K562 (cell line): ENCODE measurements around the gene RRAS. TPM values are rescaled to one million over a fixed set of nuclear protein-coding genes. Genes with fewer than 3 reads are reported as not detected.

Experiments
- CTBP1 ChIP-seq: fragments of 450-650 bp; IDR thresholded peaks from 2 replicates; pipeline ENCODE4 v1.6.1; 2016; ENCODE audit warnings: borderline replicate concordance
- CUX1 ChIP-seq: fragments of 200-800 bp; sonication (Bioruptor generic); IDR thresholded peaks from 2 replicates; pipeline ENCODE4 v1.6.1; 2016; ENCODE audit warnings: missing genetic modification characterization, missing compliant biosample characterization
- ELF1 ChIP-seq: fragments of 200-800 bp; sonication (Bioruptor generic); IDR thresholded peaks from 2 replicates; pipeline ENCODE4 v1.6.1; 2016; ENCODE audit warnings: missing genetic modification characterization, missing compliant biosample characterization
- ELF4 ChIP-seq: fragments of 450-650 bp; formaldehyde crosslinking; IDR thresholded peaks from 2 replicates; pipeline ENCODE4 v1.4.0; 2022; ENCODE audit warnings: missing genetic modification characterization
- ETV1 ChIP-seq: fragments of 450-650 bp; conservative IDR thresholded peaks from 2 replicates; pipeline ENCODE4 v1.6.1; 2016; ENCODE audit warnings: missing genetic modification characterization, control low read depth, low read depth, missing compliant biosample characterization
- HDAC2 ChIP-seq: fragments of 450-650 bp; IDR thresholded peaks from 2 replicates; pipeline ENCODE4 v1.6.1; 2016; ENCODE audit warnings: mild to moderate bottlenecking
- HNRNPH1 ChIP-seq: fragments of 200-400 bp; formaldehyde crosslinking; optimal IDR thresholded peaks from 2 replicates; pipeline ENCODE3; 2017; ENCODE audit warnings: low read depth, mild to moderate bottlenecking, low read length, moderate library complexity
- L3MBTL2 ChIP-seq: fragments of 450-650 bp; IDR thresholded peaks from 2 replicates; pipeline ENCODE4 v1.6.1; 2016; ENCODE audit warnings: mild to moderate bottlenecking, moderate library complexity
- MBD2 ChIP-seq: sonication (generic); IDR thresholded peaks from 2 replicates; pipeline ENCODE4 v1.6.1; 2016; ENCODE audit warnings: low read depth, borderline replicate concordance
- NCOA1 ChIP-seq: fragments of 450-650 bp; IDR thresholded peaks from 2 replicates; pipeline ENCODE4 v1.6.1; 2016; ENCODE audit warnings: low read depth
- NCOA4 ChIP-seq: fragments of 450-650 bp; IDR thresholded peaks from 2 replicates; pipeline ENCODE4 v1.6.1; 2018; ENCODE audit warnings: mild to moderate bottlenecking; ENCODE audit not compliant: partially characterized antibody
- POLR2G ChIP-seq: fragments of 200-400 bp; formaldehyde crosslinking; IDR thresholded peaks from 2 replicates; pipeline ENCODE4 v1.6.1; 2017; ENCODE audit warnings: low read depth, mild to moderate bottlenecking, antibody characterized with exemption, low read length, moderate library complexity
- TOE1 ChIP-seq, 2 experiments: fragments of 450-650 bp in 1 of 2; sonication (generic) in 1 of 2; formaldehyde crosslinking in 1 of 2; IDR thresholded peaks; 2 replicates each; pipeline versions ENCODE4 v1.7.1 to v1.8.0; 2016 to 2022; ENCODE audit warnings: borderline replicate concordance in 2 of 2, mild to moderate bottlenecking in 2 of 2, antibody characterized with exemption in 1 of 2, inconsistent platforms in 1 of 2, low read depth in 1 of 2, missing genetic modification reagents in 1 of 2, moderate library complexity in 1 of 2
- ZC3H8 ChIP-seq: fragments of 450-650 bp; IDR thresholded peaks from 2 replicates; pipeline ENCODE4 v1.6.1; 2017
- ZKSCAN3 ChIP-seq: fragments of 250-450 bp; sonication (Bioruptor Pico); IDR thresholded peaks from 2 replicates; pipeline ENCODE4 v1.4.0; 2020
- polyA plus RNA-seq, 8 experiments: library from polyadenylated mRNA; depleted of rRNA in 4 of 8; stranded (reverse) in 5 of 8; unstranded in 3 of 8; fragments of >200 nt; fragmentation: Nextera tagmentation in 2 of 8; fragmentation: Illumina TruSeq in 1 of 8; extraction: Ambion mirVana in 2 of 8; extraction: Trizol in 1 of 8; gene quantifications; 2 replicates each; pipeline versions ENCODE4 v1.2.1 to v1.2.3, GENCODE V29; 2011 to 2014; ENCODE audit warnings: inconsistent platforms in 1 of 8, missing spikeins in 1 of 8
- total RNA-seq, 7 experiments: library from RNA; depleted of rRNA in 6 of 7; stranded (reverse); fragments of >200 nt in 6 of 7; fragmentation: Illumina TruSeq in 2 of 7; extraction: Trizol in 2 of 7; gene quantifications; 2 replicates each; pipeline versions ENCODE4 v1.2.1 to v1.2.3, GENCODE V29; 2011 to 2021; ENCODE audit warnings: low replicate concordance in 1 of 7
- TF ChIP-seq, protein P1 (sequence below): fragments of 450-650 bp; conservative IDR thresholded peaks from 2 replicates; pipeline ENCODE4 v1.6.1; 2016; ENCODE audit warnings: missing genetic modification characterization, low read depth, mild to moderate bottlenecking, missing compliant biosample characterization, moderate library complexity
- TF ChIP-seq, protein P2 (sequence below), 3 experiments: fragments of 200-800 bp in 1 of 3; fragments of 250-450 bp in 1 of 3; fragments of 450-650 bp in 1 of 3; sonication (Bioruptor Pico) in 1 of 3; sonication (Bioruptor generic) in 1 of 3; formaldehyde crosslinking in 1 of 3; IDR thresholded peaks; 2 replicates each; pipeline versions ENCODE4 v1.6.1 to v1.8.0; 2016 to 2022; ENCODE audit warnings: mild to moderate bottlenecking in 2 of 3, missing genetic modification characterization in 2 of 3, missing compliant biosample characterization in 1 of 3, moderate library complexity in 1 of 3
- TF ChIP-seq, protein P3 (sequence below): fragments of 450-650 bp; formaldehyde crosslinking; IDR thresholded peaks from 2 replicates; pipeline ENCODE4 v1.4.0; 2022; ENCODE audit warnings: missing genetic modification characterization

Gene RRAS
- total and polyA plus RNA-seq, 9 of the 15 experiments (the other 6 are each of a cell fraction or from before 2014, with no cell fraction given) = 0.70 to 17.3 (median 8.2) TPM

- TF ChIP-seq ETV1 (tag) (no peak), ZC3H8 (no peak), NCOA4 (no peak), CUX1 (CRISPR knock-in tag) (no peak), HNRNPH1 (no peak), ELF1 (tag) (no peak), TOE1 (IDR thresholded peaks at IDR 0.05; ENCODE audit: borderline replicate concordance) (no peak), TOE1 (CRISPR knock-in tag; IDR thresholded peaks at IDR 0.05; ENCODE audit: borderline replicate concordance, low read depth) (no peak), POLR2G (no peak), L3MBTL2 (no peak), CTBP1 (no peak), NCOA1 (no peak), HDAC2 (no peak), ELF4 (no peak), MBD2 (peak; percentile 96), ZKSCAN3 (CRISPR knock-in tag) (no peak)
- TF ChIP-seq, protein P1, sequence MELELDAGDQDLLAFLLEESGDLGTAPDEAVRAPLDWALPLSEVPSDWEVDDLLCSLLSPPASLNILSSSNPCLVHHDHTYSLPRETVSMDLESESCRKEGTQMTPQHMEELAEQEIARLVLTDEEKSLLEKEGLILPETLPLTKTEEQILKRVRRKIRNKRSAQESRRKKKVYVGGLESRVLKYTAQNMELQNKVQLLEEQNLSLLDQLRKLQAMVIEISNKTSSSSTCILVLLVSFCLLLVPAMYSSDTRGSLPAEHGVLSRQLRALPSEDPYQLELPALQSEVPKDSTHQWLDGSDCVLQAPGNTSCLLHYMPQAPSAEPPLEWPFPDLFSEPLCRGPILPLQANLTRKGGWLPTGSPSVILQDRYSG (tag) = no peak
- TF ChIP-seq, protein P2, sequence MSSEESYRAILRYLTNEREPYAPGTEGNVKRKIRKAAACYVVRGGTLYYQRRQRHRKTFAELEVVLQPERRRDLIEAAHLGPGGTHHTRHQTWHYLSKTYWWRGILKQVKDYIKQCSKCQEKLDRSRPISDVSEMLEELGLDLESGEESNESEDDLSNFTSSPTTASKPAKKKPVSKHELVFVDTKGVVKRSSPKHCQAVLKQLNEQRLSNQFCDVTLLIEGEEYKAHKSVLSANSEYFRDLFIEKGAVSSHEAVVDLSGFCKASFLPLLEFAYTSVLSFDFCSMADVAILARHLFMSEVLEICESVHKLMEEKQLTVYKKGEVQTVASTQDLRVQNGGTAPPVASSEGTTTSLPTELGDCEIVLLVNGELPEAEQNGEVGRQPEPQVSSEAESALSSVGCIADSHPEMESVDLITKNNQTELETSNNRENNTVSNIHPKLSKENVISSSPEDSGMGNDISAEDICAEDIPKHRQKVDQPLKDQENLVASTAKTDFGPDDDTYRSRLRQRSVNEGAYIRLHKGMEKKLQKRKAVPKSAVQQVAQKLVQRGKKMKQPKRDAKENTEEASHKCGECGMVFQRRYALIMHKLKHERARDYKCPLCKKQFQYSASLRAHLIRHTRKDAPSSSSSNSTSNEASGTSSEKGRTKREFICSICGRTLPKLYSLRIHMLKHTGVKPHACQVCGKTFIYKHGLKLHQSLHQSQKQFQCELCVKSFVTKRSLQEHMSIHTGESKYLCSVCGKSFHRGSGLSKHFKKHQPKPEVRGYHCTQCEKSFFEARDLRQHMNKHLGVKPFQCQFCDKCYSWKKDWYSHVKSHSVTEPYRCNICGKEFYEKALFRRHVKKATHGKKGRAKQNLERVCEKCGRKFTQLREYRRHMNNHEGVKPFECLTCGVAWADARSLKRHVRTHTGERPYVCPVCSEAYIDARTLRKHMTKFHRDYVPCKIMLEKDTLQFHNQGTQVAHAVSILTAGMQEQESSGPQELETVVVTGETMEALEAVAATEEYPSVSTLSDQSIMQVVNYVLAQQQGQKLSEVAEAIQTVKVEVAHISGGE (CRISPR knock-in tag; IDR thresholded peaks at IDR 0.05) = no peak
- TF ChIP-seq, protein P3, sequence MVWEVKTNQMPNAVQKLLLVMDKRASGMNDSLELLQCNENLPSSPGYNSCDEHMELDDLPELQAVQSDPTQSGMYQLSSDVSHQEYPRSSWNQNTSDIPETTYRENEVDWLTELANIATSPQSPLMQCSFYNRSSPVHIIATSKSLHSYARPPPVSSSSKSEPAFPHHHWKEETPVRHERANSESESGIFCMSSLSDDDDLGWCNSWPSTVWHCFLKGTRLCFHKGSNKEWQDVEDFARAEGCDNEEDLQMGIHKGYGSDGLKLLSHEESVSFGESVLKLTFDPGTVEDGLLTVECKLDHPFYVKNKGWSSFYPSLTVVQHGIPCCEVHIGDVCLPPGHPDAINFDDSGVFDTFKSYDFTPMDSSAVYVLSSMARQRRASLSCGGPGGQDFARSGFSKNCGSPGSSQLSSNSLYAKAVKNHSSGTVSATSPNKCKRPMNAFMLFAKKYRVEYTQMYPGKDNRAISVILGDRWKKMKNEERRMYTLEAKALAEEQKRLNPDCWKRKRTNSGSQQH (CRISPR knock-in tag) = no peak
Observed at GRCh38 chr19:49676784-49677230, 36.9 kb upstream of the RRAS start (continued).
